ENCODE measurements around the gene KRT80. TPM values are rescaled to one million over a fixed set of nuclear protein-coding genes. Genes with fewer than 3 reads are reported as not detected.

Gene KRT80
- total RNA-seq, 1 donor from 2014 or later = not detected

GRCh38 chr12:52141875-52142274 is 49.9 kb downstream of the KRT80 start:
- no peak for DNase-seq (ENCODE audit: low spot score)

- no peak for DNase-seq (ENCODE audit: low spot score)
Observed at GRCh38 chr12:52141306-52141705, 50.5 kb downstream of the KRT80 start.

GRCh38 chr12:52139579-52140062 is 52.2 kb downstream of the KRT80 start:
- DNase-seq (ENCODE audit: low spot score) = no peak

GRCh38 chr12:52139147-52139546 is 52.7 kb downstream of the KRT80 start:
- no peak for DNase-seq (ENCODE audit: low spot score)

- DNase-seq (ENCODE audit: low spot score) = no peak
Observed at GRCh38 chr12:52137746-52138145, 54.1 kb downstream of the KRT80 start.

GRCh38 chr12:52132754-52133161 is 59.1 kb downstream of the KRT80 start:
- DNase-seq (ENCODE audit: low spot score) = no peak

GRCh38 chr12:52130711-52131110 is 61.1 kb downstream of the KRT80 start:
- peak; percentile 73 for DNase-seq (ENCODE audit: low spot score)

- DNase-seq (ENCODE audit: low spot score) = peak; percentile 62
Observed at GRCh38 chr12:52127683-52128450, 63.9 kb downstream of the KRT80 start.

- peak; percentile 85 for DNase-seq (ENCODE audit: low spot score)
Observed at GRCh38 chr12:52126605-52127578, 64.9 kb downstream of the KRT80 start.

GRCh38 chr12:52126050-52126604 is 65.7 kb downstream of the KRT80 start:
- peak; percentile 68 for DNase-seq (ENCODE audit: low spot score)

GRCh38 chr12:52125476-52125900 is 66.3 kb downstream of the KRT80 start:
- peak; percentile 78 for DNase-seq (ENCODE audit: low spot score)

GRCh38 chr12:52123487-52124186 is 68.2 kb downstream of the KRT80 start:
- peak; percentile 33 for DNase-seq (ENCODE audit: low spot score)

- DNase-seq (ENCODE audit: low spot score) = peak; percentile 64
Observed at GRCh38 chr12:52122904-52123303, 68.9 kb downstream of the KRT80 start.

GRCh38 chr12:52122540-52122871 is 69.3 kb downstream of the KRT80 start:
- no peak for DNase-seq (ENCODE audit: low spot score)

GRCh38 chr12:52121824-52122539 is 69.8 kb downstream of the KRT80 start:
- DNase-seq (ENCODE audit: low spot score) = peak; percentile 91

GRCh38 chr12:52120951-52121823 is 70.6 kb downstream of the KRT80 start:
- peak; percentile 60 for DNase-seq (ENCODE audit: low spot score)

GRCh38 chr12:52119398-52120254 is 72.2 kb downstream of the KRT80 start:
- no peak for DNase-seq (ENCODE audit: low spot score)

Data from mesenteric fat pad (tissue), 1 donor.